Measurements from ENCODE around the gene KRTAP12-1. TPM values are rescaled to one million over a fixed set of nuclear protein-coding genes. Genes with fewer than 3 reads are reported as not detected.
"Not testable (repeated sequence)": the region's sequence is repeated elsewhere in the genome, so short reads cannot be mapped to it uniquely, and the experiment has no call there.

Gene KRTAP12-1
- total RNA-seq, 6 donors from 2014 or later, result not detected

GRCh38 chr21:44695184-44695583 lies 13.2 kb upstream of the KRTAP12-1 start:
- no peak for DNase-seq
- no peak for ATAC-seq (ENCODE audit: low FRiP score in 2 of 2)
- Histone ChIP-seq H3K9me3 (peaks cover 0 to 15% (median 13%) of the 10 kb centered on the region in 4 donors), H3K27me3 (no peaks in the 10 kb centered on the region), H3K4me3 (no peak overlapping the region), H3K4me1 (no peaks in the 10 kb centered on the region), H3K27ac (no peak overlapping the region), H3K36me3 (no peaks in the 10 kb centered on the region)
- TF ChIP-seq EP300 (IDR thresholded peaks at IDR 0.05) (no peak), POLR2AphosphoS5 (IDR thresholded peaks at IDR 0.05) (no peak), CTCF (IDR thresholded peaks at IDR 0.05) (no peak), POLR2A (IDR thresholded peaks at IDR 0.05) (no peak)
- 61 to 73% methylated on average over 8 of the region's 8 CpGs for WGBS, 2 donors

- Histone ChIP-seq H3K36me3 (no peaks in the 10 kb centered on the region), H3K27ac (no peak overlapping the region), H3K9me3 (peaks cover 0 to 15% (median 13%) of the 10 kb centered on the region in 4 donors), H3K4me1 (no peaks in the 10 kb centered on the region), H3K4me3 (no peak overlapping the region), H3K27me3 (no peaks in the 10 kb centered on the region)
- no peak for ATAC-seq (ENCODE audit: low FRiP score in 2 of 2)
- DNase-seq, result no peak
- TF ChIP-seq POLR2A (IDR thresholded peaks at IDR 0.05), result no peak
- TF ChIP-seq EP300 (IDR thresholded peaks at IDR 0.05), result no peak
- no peak for TF ChIP-seq POLR2AphosphoS5 (IDR thresholded peaks at IDR 0.05)
- TF ChIP-seq CTCF (IDR thresholded peaks at IDR 0.05), result no peak
- 66 to 71% methylated on average over 9 to 11 of the region's 11 CpGs for WGBS, 2 donors
Observed at GRCh38 chr21:44694776-44695175, 12.8 kb upstream of the KRTAP12-1 start.

- no peaks in the 10 kb centered on the region for H3K27me3 ChIP-seq
- TF ChIP-seq POLR2A (IDR thresholded peaks at IDR 0.05) (no peak), CTCF (IDR thresholded peaks at IDR 0.05) (no peak), POLR2AphosphoS5 (IDR thresholded peaks at IDR 0.05) (no peak), EP300 (IDR thresholded peaks at IDR 0.05) (no peak)
- 47 to 62% methylated on average over 2 of the region's 2 CpGs for WGBS, 2 donors
- H3K36me3 ChIP-seq, result no peaks in the 10 kb centered on the region
- H3K4me1 ChIP-seq, result no peaks in the 10 kb centered on the region
- no peak overlapping the region for H3K27ac ChIP-seq
- DNase-seq, result no peak
- no peak overlapping the region for H3K4me3 ChIP-seq
- peaks cover 0 to 15% (median 13%) of the 10 kb centered on the region in 4 donors for H3K9me3 ChIP-seq
- ATAC-seq (ENCODE audit: low FRiP score in 2 of 2), result no peak
Observed at GRCh38 chr21:44692798-44693512, 11.0 kb upstream of the KRTAP12-1 start.

- Histone ChIP-seq H3K36me3 (no peaks in the 10 kb centered on the region), H3K4me1 (no peaks in the 10 kb centered on the region), H3K4me3 (no peak overlapping the region), H3K9me3 (peaks cover 0 to 15% (median 13%) of the 10 kb centered on the region in 4 donors), H3K27me3 (no peaks in the 10 kb centered on the region), H3K27ac (no peak overlapping the region)
- ATAC-seq (ENCODE audit: low FRiP score in 2 of 2) (no peak), DNase-seq (no peak)
- WGBS, 2 donors, result 71 to 74% methylated on average over 2 of the region's 2 CpGs
- no peak for TF ChIP-seq POLR2A (IDR thresholded peaks at IDR 0.05)
- TF ChIP-seq POLR2AphosphoS5 (IDR thresholded peaks at IDR 0.05), result no peak
- TF ChIP-seq CTCF (IDR thresholded peaks at IDR 0.05), result no peak
- TF ChIP-seq EP300 (IDR thresholded peaks at IDR 0.05), result no peak
Observed at GRCh38 chr21:44691686-44692085, 9.7 kb upstream of the KRTAP12-1 start.

- not testable (repeated sequence) for H3K27me3 ChIP-seq; H3K36me3 ChIP-seq; H3K27ac ChIP-seq; H3K4me3 ChIP-seq; H3K4me1 ChIP-seq; ATAC-seq (ENCODE audit: low FRiP score in 2 of 2); DNase-seq
- peaks cover 0 to 15% (median 13%) of the 10 kb centered on the region in 4 donors for H3K9me3 ChIP-seq
- WGBS, 2 donors, result 85 to 91% methylated on average over 3 of the region's 3 CpGs
Observed at GRCh38 chr21:44689740-44690139, 7.8 kb upstream of the KRTAP12-1 start.

Data from upper lobe of left lung (tissue), 6 donors.